Thyroid gland (tissue), 4 donors: ENCODE measurements around the gene MRPL12. TPM values are rescaled to one million over a fixed set of nuclear protein-coding genes. Genes with fewer than 3 reads are reported as not detected.

ENCODE experiments used
- DNase-seq, 2 donors: peaks; one replicate each; pipeline ENCODE4 v3.0.0-alpha.2; 2019
- H3K27ac ChIP-seq, 3 donors: fragments of 200-600 bp; sonication (generic); 1 replicate in 2 of 3; 2 replicates in 1 of 3; pipeline ENCODE4 v1.5.1; 2016 to 2019; ENCODE audit warnings: mild to moderate bottlenecking in 1 of 3, moderate library complexity in 1 of 3
- H3K27me3 ChIP-seq: fragments of 200-600 bp; sonication (generic); one replicate; pipeline ENCODE4 v1.5.1; 2019
- H3K36me3 ChIP-seq, 2 donors: fragments of 200-600 bp; sonication (generic); one replicate each; pipeline ENCODE4 v1.5.1; 2016 to 2019
- H3K4me1 ChIP-seq, 2 donors: fragments of 200-600 bp; sonication (generic); one replicate each; pipeline ENCODE4 v1.5.1; 2017 to 2019
- H3K4me3 ChIP-seq, 3 donors: fragments of 200-600 bp; sonication (generic); replicated peaks in 1 of 3; 1 replicate in 2 of 3; 2 replicates in 1 of 3; pipeline ENCODE4 v1.5.1; 2016; ENCODE audit warnings: mild to moderate bottlenecking in 1 of 3
- H3K9me3 ChIP-seq: fragments of 200-600 bp; sonication (generic); one replicate; pipeline ENCODE4 v1.5.1; 2017
- POLR2A ChIP-seq, 2 donors: fragments of 450-650 bp; IDR thresholded peaks; one replicate each; pipeline ENCODE4 v1.6.1; 2017; ENCODE audit warnings: antibody characterized with exemption in 2 of 2, mild to moderate bottlenecking in 2 of 2, moderate library complexity in 1 of 2
- WGBS, 2 donors: methylation state at CpG; one replicate each; pipeline ENCODE4 v1.1.5; 2017; 5-methylcytosine and 5-hydroxymethylcytosine counted together
- intact Hi-C: fragments of 100-400 bp; cut with DNase I; formaldehyde crosslinking; loops from one replicate; pipeline ENCODE4 v1.15.1; 2023
- total RNA-seq, 4 donors: library from RNA; depleted of rRNA; stranded (reverse); fragments of >200 nt; gene quantifications; one replicate each; pipeline ENCODE4 v1.2.3, GENCODE V29; 2016
- TF ChIP-seq, protein P1 (sequence below), 6 experiments: fragments of 200-600 bp in 3 of 6; fragments of 450-650 bp in 3 of 6; sonication (generic) in 3 of 6; IDR thresholded peaks; one replicate each; pipeline ENCODE4 v1.5.1; 2016 to 2019; ENCODE audit warnings: antibody characterized with exemption in 6 of 6, mild to moderate bottlenecking in 2 of 6, inconsistent platforms in 1 of 6, moderate library complexity in 1 of 6

MRPL12 gene
- total RNA-seq, 4 donors from 2014 or later = 30.7 to 89.3 (median 46.4) TPM

DNA sequence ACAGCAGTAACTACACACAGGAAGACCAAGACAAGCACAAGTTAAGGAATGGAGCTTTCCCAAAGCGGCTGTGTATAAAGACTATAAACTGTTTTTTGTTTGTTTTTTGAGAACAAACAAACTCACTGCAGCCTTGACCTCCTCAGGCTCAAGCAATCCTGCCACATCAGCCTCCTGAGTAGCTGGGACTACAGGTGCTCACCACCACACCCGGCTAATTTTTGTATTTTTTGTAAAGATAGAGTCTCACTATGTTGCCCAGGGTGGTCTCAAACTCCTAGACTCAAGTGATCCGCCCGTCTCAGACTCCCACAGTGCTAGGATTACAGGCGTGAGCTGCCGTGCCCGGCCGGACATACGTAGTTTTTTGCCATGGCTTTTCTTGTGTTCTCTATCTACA lies 42.7 kb upstream of the MRPL12 start:
- no peaks in the 10 kb centered on the region for H3K9me3 ChIP-seq
- H3K36me3 ChIP-seq = no peaks in the 10 kb centered on the region
- no peak overlapping the region for H3K4me3 ChIP-seq
- no peak overlapping the region for H3K27ac ChIP-seq
- DNase-seq = no peak
- WGBS, 2 donors = 93 to 97% methylated on average over 9 of the region's 9 CpGs
- H3K27me3 ChIP-seq = no peaks in the 10 kb centered on the region
- TF ChIP-seq POLR2A (IDR thresholded peaks at IDR 0.05) = no peak
- TF ChIP-seq, protein P1, sequence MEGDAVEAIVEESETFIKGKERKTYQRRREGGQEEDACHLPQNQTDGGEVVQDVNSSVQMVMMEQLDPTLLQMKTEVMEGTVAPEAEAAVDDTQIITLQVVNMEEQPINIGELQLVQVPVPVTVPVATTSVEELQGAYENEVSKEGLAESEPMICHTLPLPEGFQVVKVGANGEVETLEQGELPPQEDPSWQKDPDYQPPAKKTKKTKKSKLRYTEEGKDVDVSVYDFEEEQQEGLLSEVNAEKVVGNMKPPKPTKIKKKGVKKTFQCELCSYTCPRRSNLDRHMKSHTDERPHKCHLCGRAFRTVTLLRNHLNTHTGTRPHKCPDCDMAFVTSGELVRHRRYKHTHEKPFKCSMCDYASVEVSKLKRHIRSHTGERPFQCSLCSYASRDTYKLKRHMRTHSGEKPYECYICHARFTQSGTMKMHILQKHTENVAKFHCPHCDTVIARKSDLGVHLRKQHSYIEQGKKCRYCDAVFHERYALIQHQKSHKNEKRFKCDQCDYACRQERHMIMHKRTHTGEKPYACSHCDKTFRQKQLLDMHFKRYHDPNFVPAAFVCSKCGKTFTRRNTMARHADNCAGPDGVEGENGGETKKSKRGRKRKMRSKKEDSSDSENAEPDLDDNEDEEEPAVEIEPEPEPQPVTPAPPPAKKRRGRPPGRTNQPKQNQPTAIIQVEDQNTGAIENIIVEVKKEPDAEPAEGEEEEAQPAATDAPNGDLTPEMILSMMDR (IDR thresholded peaks at IDR 0.05) = no peak
- H3K4me1 ChIP-seq = peaks cover 5 to 6% of the 10 kb centered on the region in 2 donors
- intact Hi-C loops = no loop called here

DNA sequence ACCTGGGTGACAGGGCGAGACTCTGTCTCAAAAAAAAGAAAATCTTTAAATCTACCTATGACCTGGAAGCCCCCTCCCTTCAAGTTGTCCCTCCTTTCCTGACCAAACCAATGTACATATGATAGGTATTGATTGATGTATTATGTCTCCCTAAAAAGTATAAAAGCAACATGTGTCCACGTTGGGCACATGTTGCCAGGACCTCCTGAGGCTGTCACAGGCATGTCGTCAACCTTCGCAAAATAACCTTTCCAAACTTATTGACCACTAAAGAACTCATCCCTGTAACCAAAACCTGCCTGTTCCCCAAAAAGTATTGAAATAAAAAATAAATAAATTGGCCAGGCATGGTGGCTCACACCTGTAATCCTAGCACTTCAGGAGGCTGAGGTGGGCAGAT lies 41.2 kb upstream of the MRPL12 start:
- no peaks in the 10 kb centered on the region for H3K9me3 ChIP-seq
- H3K27ac ChIP-seq = no peak overlapping the region
- intact Hi-C loops = no loop called here
- WGBS, 2 donors = 93% methylated on average over 4 of the region's 4 CpGs
- peaks cover 8 to 11% of the 10 kb centered on the region in 2 donors for H3K4me1 ChIP-seq
- TF ChIP-seq, protein P1 (IDR thresholded peaks at IDR 0.05) = no peak
- no peak for TF ChIP-seq POLR2A (IDR thresholded peaks at IDR 0.05)
- H3K4me3 ChIP-seq = no peak overlapping the region
- H3K27me3 ChIP-seq = no peaks in the 10 kb centered on the region
- no peaks in the 10 kb centered on the region for H3K36me3 ChIP-seq
- no peak for DNase-seq

DNA sequence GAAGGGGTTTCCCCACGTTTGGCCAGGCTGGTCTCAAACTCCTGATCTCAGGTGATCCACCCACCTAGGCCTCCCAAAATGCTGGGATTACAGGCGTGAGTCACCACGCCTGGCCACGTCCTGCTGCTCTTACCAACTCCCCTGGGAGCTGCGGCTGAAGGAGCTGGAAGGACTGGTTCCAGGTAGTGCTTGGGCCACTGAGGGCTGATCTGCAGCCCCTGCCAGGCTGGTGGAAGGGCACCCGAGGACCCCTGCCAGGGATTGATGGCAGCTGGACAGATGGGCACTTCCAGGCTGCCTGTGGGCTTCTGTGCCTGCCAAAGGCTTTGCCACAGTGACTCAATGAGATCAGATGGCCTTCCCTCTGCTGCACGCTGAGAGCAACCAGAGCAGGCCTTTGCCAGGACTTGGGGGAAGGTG lies 39.1 kb upstream of the MRPL12 start:
- no peak overlapping the region for H3K4me3 ChIP-seq
- no peak for DNase-seq
- H3K9me3 ChIP-seq = no peaks in the 10 kb centered on the region
- intact Hi-C loops = no loop called here
- no peak overlapping the region for H3K27ac ChIP-seq
- TF ChIP-seq, protein P1 (IDR thresholded peaks at IDR 0.05) = no peak
- no peak for TF ChIP-seq POLR2A (IDR thresholded peaks at IDR 0.05)
- no peaks in the 10 kb centered on the region for H3K36me3 ChIP-seq
- peaks cover 16 to 23% of the 10 kb centered on the region in 2 donors for H3K4me1 ChIP-seq
- 81 to 93% methylated on average over 3 to 7 of the region's 7 CpGs for WGBS, 2 donors
- H3K27me3 ChIP-seq = no peaks in the 10 kb centered on the region

DNA sequence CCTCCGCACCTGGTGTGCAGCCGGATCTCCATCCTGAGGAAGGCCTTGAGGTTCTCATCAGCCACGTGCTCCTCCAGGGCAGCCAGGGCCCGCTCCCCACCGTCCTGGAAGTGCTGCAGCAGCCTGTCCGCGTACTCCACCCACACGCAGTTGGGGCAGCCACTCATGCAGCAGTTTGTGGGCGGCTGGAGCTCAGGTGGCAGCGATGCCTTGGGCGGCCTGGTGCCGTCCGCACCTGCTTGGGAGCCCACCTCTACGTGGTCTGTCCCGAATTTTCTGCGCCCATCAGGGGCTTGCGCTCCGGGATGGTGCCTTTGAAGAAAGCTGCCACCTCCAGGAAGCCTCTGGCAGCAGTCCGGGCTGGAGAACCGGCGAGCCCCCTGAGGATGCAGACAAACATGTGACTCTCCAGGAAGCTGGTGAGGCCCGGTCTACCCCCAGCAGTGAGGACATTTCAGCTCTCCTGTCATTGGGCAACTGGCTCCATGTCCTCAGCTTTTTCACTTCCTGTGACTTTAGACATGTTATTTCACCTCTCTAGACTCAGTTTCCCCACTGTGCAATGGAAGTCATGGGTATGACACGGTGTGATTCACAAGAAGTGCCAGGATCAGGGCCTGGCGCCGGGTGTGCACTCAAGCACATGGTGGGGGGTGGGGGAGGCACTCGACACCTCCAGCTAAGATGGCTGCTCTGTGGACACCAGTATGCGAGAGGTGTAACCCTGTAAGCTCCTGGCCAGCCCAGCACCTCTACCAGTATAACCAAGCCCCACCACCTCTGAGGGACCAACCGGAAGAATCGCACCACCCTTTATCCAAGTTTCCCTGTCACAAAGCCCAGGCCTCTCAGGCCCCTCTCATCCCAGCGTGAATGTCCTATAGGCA lies 37.7 kb upstream of the MRPL12 start:
- Histone ChIP-seq H3K4me3 (peak overlapping the region; percentile 55 to 100 (median 99)), H3K27ac (peak overlapping the region in 1 of 3 donors; percentile 54), H3K4me1 (peaks cover 16 to 23% of the 10 kb centered on the region in 2 donors), H3K27me3 (no peaks in the 10 kb centered on the region), H3K36me3 (no peaks in the 10 kb centered on the region), H3K9me3 (no peaks in the 10 kb centered on the region)
- 58 to 73% methylated on average over 8 to 22 of the region's 30 CpGs for WGBS, 2 donors
- TF ChIP-seq POLR2A (IDR thresholded peaks at IDR 0.05) = no peak
- TF ChIP-seq, protein P1 (IDR thresholded peaks at IDR 0.05) = no peak
- DNase-seq = peak; percentile 32 to 44
- intact Hi-C loops = no loop called here

DNA sequence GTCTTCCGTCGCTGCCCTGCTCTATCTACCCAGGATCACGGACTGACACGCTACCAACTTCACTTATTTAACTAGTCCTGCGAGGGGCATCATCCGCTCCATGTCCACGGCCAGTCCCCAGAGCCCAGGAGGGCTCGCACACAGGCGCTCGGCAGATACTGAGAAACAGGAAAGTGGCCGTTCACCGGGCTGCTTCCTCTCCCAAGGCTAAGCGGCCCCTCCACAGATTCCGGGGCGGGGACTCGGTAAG lies 37.1 kb upstream of the MRPL12 start:
- Histone ChIP-seq H3K4me1 (peaks cover 16 to 23% of the 10 kb centered on the region in 2 donors), H3K9me3 (no peaks in the 10 kb centered on the region), H3K27me3 (no peaks in the 10 kb centered on the region), H3K27ac (peak overlapping the region; percentile 42 to 78 (median 54)), H3K4me3 (peak overlapping the region; percentile 55 to 100 (median 99)), H3K36me3 (no peaks in the 10 kb centered on the region)
- intact Hi-C loops = no loop called here
- DNase-seq = peak in 1 of 2 donors; percentile 8
- TF ChIP-seq, protein P1 (IDR thresholded peaks at IDR 0.05) = no peak
- no peak for TF ChIP-seq POLR2A (IDR thresholded peaks at IDR 0.05)
- 0% methylated on average over 6 to 12 of the region's 16 CpGs for WGBS, 2 donors
